ENCODE results near the gene RARRES2.

RARRES2 gene

GRCh38 chr7:150360363-150361058 lies 19.1 kb upstream of the RARRES2 start:
- no peak for ATAC-seq
- TF ChIP-seq TSHZ2 (CRISPR knock-in tag; IDR thresholded peaks at IDR 0.05) (no peak), CSDC2 (CRISPR knock-in tag; IDR thresholded peaks at IDR 0.05) (no peak), ISL1 (CRISPR knock-in tag; IDR thresholded peaks at IDR 0.05) (no peak), SNAI2 (CRISPR knock-in tag; IDR thresholded peaks at IDR 0.05) (no peak), CREB5 (CRISPR knock-in tag; IDR thresholded peaks at IDR 0.05; ENCODE audit: low read depth) (no peak), ZFP3 (CRISPR knock-in tag; IDR thresholded peaks at IDR 0.05) (no peak), TCF4 (CRISPR knock-in tag; IDR thresholded peaks at IDR 0.05; ENCODE audit: borderline replicate concordance) (no peak), TOX (CRISPR knock-in tag; IDR thresholded peaks at IDR 0.05; ENCODE audit: borderline replicate concordance) (no peak), ZNF70 (CRISPR knock-in tag; IDR thresholded peaks at IDR 0.05) (no peak), PPARA (CRISPR knock-in tag; IDR thresholded peaks at IDR 0.05; ENCODE audit: borderline replicate concordance) (no peak), ZFP30 (CRISPR knock-in tag; IDR thresholded peaks at IDR 0.05) (no peak), GLIS3 (CRISPR knock-in tag; IDR thresholded peaks at IDR 0.05) (no peak)
- TF ChIP-seq, protein P1, sequence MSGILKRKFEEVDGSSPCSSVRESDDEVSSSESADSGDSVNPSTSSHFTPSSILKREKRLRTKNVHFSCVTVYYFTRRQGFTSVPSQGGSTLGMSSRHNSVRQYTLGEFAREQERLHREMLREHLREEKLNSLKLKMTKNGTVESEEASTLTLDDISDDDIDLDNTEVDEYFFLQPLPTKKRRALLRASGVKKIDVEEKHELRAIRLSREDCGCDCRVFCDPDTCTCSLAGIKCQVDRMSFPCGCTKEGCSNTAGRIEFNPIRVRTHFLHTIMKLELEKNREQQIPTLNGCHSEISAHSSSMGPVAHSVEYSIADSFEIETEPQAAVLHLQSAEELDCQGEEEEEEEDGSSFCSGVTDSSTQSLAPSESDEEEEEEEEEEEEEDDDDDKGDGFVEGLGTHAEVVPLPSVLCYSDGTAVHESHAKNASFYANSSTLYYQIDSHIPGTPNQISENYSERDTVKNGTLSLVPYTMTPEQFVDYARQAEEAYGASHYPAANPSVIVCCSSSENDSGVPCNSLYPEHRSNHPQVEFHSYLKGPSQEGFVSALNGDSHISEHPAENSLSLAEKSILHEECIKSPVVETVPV (CRISPR knock-in tag; IDR thresholded peaks at IDR 0.05), result no peak

DNA sequence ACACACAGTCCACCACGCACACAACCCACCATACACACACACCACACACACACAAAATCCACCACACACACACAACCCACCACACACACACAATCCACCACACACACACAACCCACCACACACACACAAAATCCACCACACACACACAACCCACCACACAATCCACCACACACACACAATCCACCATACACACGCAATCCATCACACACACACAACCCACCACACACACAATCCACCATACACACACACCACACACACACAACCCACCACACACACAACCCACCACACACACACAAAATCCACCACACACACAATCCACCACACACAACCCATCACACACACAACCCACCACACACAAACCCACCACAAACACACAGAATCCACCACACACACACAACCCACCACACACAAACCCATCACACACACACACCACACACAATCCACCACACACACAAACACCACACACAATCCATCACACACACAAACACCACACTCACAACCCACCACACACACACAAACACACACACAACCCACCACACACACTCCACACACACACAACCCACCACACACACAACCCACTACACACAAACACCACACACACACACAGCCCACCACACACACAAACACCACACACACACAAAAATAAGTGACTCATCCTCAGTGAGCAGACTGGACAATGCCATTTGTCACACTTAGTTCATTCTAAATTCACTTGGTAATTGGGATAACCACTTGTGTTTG lies 18.4 kb upstream of the RARRES2 start:
- TF ChIP-seq OSR1 (CRISPR knock-in tag; IDR thresholded peaks at IDR 0.05) (no peak), ZC3H10 (CRISPR knock-in tag; IDR thresholded peaks at IDR 0.05) (no peak), SNAI2 (CRISPR knock-in tag; IDR thresholded peaks at IDR 0.05) (no peak), TSHZ2 (CRISPR knock-in tag; IDR thresholded peaks at IDR 0.05) (no peak), PPARA (CRISPR knock-in tag; IDR thresholded peaks at IDR 0.05; ENCODE audit: borderline replicate concordance) (no peak), GLIS3 (CRISPR knock-in tag; IDR thresholded peaks at IDR 0.05) (no peak), ZFP30 (CRISPR knock-in tag; IDR thresholded peaks at IDR 0.05) (no peak), BACH2 (CRISPR knock-in tag; IDR thresholded peaks at IDR 0.05; ENCODE audit: borderline replicate concordance) (no peak), ARNTL (CRISPR knock-in tag; IDR thresholded peaks at IDR 0.05; ENCODE audit: borderline replicate concordance, low read depth) (no peak)
- TF ChIP-seq, protein P2, sequence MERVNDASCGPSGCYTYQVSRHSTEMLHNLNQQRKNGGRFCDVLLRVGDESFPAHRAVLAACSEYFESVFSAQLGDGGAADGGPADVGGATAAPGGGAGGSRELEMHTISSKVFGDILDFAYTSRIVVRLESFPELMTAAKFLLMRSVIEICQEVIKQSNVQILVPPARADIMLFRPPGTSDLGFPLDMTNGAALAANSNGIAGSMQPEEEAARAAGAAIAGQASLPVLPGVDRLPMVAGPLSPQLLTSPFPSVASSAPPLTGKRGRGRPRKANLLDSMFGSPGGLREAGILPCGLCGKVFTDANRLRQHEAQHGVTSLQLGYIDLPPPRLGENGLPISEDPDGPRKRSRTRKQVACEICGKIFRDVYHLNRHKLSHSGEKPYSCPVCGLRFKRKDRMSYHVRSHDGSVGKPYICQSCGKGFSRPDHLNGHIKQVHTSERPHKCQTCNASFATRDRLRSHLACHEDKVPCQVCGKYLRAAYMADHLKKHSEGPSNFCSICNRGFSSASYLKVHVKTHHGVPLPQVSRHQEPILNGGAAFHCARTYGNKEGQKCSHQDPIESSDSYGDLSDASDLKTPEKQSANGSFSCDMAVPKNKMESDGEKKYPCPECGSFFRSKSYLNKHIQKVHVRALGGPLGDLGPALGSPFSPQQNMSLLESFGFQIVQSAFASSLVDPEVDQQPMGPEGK (CRISPR knock-in tag; IDR thresholded peaks at IDR 0.05; ENCODE audit: borderline replicate concordance), result no peak
- TF ChIP-seq, protein P1 (CRISPR knock-in tag; IDR thresholded peaks at IDR 0.05), result no peak
- ATAC-seq, result no peak

Data from SK-N-SH treated with all-trans-retinoic acid at 6 μM for 48 hours (cell line).